T-helper 9 cell (primary cell): ENCODE results near the gene SIL1.
A peak's percentile ranks its signal among the peaks of the same experiment; 100 is the strongest.
"Not testable (repeated sequence)": the region's sequence is repeated elsewhere in the genome, so short reads cannot be mapped to it uniquely, and the experiment has no call there.

ENCODE experiments used
- DNase-seq: peaks from one replicate; pipeline ENCODE4 v3.0.0-alpha.2; 2020
- total RNA-seq, 2 donors: gene quantifications; one replicate each; lab custom pipeline; 2026; lab: John Stamatoyannopoulos, UW

SIL1 gene
- 10.6 to 13.8 reads per million in 2 donors for total RNA-seq

DNA sequence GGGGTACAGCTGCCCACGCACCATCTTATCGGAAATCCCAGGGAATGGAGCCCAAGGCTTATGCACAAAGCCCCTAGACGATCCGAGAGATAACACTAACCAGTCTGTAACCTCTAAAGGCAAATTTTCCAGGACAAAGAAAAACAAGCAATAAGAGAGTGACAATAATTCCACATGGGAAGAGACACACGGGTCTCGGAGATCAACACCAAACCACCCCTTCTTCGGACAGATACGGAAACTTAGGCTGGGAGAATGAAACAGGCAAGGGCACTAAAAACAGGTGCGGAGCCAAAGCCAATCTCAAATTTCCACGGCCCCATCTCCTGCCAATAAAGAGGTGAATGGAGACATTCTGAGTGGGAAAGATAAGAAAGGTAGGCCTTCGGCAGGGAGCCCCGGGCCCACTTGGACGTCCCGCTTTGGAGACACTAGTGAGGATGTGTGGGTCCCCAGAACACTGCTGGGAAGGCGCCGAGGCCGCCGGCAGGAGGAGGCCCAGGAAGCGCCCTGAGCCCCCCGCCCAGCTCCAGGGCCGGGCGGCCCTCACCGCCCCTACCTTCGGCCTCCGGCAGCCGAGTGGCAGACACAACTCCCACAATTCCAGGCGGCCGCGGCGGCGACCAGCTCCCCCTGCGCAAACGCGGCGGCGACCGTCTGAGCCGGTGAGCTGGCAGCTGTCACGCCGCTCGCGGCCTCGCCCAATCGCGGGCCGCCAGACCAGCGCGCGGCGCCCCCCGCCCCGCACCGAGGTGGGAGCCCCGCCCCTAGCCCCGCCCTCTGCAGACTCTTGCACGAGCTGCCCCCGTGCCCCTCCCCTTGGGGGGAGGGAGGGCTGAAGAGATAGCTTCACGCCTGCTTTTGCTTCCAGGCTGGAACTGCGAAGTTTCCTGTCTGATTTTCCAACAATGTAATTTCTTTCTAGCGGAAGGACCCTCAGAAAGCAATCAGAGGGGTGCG lies at the start of gene SIL1:
SIL1 (minus strand) TSS at position 659 of the 960 bp plus-strand sequence. CDS start 70,525 bp downstream, outside the sequence.
- DNase-seq, result peak; percentile 95

DNA sequence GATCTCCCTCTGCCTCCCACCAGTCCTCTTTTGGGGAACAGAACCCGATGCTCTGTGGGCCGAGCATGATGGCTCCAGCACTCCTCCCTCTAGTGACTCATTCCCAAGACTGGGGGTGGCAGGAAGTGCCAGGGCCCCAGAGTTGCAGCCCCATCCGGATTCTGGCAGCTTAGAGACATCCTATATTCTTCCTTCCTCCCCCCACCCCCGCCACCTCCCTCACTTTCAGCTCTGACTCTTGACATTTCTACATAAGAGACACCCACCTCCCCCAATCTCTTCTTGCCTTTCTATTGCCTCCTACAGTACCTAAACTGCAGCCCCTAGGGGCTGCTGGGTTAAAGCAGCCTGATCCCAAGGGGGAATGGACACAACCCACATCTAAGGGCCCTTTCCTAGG lies 48.2 kb upstream of the SIL1 start:
- no peak for DNase-seq

DNA sequence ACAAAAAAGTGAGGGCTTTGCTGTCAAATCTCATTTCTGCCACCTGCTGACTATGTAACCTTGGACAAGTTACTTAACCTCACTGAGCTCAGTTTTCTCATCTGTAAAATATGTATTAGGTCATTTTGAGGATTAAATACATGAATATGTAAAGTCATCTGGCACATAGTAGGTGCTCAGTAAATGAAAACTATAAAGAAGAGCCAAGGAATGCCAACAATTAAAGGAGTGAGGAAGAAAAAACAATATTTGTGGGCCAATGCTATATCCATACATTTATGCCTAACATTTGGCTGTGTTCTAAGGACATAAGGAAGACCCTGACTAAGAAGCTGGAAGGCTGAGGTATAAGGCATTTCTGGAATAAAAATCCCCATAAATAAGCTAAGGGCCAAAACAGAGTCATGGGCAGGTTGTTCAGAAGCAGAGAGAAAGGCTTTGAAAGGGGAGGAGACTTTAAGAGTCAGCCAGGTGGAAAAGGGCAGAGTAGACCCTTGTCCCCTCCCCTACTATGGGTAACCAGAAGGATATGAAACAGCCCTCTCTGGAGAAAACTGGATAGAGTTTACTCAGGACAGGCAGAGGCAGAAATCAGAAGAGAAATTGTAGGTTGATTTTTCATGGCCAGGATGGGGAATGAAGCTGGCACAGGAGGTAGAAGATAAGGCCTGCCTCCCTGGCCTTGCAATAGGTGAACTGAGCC lies 47.6 kb upstream of the SIL1 start:
- DNase-seq, result no peak

DNA sequence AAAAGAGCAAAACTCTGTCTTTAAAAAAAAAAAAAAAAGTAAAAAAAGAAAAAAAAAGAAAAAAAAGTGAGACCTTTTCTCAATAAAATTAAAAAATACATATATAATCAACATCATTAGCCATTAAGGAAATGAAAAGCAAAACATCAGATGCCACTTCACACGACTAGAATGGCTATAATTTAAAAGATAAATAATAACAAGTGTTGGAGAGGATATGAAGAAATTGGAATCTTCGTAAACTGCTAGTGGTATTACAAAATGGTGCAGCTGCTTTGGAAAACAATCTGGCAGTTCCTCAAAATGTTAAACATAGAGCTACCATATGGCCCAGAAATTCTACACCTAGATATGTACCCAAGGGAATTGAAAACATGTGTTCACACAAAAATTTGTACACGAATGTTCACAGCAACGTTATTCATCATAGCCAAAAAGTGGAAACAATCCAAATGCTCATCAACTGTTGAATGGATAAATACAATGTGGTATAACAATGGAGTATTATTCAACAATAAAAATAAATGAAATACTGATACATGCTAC lies 45.3 kb upstream of the SIL1 start:
- no peak for DNase-seq

DNA sequence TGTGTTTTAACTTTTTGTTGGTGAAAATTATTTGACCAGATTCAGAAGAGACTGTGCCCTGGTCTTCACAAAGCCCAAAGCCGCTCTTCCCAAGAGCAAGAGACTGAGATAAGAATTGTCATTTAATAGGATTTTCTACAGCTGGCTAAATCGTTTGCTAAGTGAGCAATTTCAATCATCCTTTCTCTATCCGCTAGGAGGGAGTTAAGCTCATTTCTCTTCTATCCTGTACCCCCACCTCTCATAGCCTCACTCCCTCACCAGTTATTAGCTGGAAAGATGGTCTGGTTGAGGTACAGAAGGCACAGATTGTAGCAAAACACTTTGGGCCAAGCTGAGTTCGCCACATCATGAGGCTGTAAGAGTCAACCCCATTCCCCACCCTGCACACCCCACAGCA lies 43.0 kb upstream of the SIL1 start:
- DNase-seq, result no peak

DNA sequence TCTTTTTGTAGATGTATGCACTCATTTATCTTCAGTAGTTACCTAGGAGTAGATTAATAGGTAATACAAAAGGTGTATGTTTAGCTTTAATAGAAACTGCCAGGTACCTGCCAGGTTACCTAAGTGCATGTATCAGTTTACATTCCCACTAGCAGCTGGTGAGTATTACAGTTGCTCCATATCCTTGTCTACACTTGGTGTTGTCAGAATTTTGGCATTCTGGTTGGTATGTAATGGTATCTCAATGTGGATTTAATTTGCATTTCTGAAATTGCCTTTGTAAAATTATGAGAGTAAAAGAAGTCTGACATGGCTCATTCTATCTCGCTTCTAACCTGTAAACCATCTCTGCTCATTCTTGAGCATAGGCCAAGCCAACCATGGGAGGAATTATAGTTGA lies 38.3 kb upstream of the SIL1 start:
- no peak for DNase-seq

DNA sequence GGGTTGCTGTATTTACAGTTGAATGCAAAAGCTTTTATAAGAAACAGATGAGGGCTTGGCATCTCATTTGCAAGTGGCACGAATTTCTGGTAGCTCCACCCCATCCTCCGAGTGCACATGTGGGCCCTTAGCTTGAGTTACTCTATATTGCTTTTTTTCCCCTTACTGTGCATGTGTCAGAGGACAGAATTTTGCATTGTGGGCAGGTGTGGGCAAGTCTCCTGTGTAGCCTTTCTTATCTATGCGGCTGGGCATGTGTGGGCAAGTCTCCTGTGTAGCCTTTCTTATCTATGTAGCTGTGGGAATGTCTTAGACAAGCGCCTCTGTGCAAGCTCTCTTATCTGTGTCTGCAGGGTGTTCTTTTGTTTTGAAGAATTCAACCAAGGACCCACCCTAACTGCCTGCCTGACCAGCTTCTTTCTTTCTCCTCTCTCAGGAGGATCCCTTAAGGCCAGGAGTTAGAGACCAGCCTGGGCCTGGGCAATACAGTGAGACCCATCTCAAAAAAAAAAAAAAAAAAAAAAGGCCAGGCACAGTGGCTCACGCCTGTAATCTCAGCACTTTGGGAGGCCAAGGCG lies 34.1 kb upstream of the SIL1 start:
- no peak for DNase-seq

DNA sequence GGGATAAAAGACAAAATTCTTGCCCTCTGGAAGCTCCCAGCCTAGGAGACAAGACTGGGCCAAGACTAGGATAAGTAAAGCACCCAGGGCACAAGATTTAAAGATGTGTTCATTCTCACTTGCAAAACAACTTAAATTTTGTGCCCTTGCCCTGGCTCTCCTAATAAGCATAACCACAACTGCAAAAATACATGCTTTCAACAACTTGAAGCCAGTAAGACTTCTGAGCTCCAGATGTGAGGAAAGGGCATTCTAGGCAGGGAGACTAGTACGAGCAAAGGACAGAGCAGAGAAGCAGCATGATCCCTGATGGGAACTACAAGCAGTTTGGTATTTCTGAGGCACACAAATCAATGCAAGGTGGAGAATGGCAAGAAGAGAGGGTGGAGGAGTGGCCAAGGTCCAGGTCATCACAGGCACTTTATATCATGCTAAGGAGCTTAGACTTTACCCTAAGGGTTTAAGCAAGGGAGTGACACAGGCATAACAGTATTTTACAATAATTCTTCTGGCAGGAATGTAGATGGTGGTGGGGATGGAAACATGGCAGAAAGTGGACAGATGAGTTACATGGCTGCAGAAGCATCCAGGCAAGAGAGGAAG lies 30.1 kb upstream of the SIL1 start:
- no peak for DNase-seq

DNA sequence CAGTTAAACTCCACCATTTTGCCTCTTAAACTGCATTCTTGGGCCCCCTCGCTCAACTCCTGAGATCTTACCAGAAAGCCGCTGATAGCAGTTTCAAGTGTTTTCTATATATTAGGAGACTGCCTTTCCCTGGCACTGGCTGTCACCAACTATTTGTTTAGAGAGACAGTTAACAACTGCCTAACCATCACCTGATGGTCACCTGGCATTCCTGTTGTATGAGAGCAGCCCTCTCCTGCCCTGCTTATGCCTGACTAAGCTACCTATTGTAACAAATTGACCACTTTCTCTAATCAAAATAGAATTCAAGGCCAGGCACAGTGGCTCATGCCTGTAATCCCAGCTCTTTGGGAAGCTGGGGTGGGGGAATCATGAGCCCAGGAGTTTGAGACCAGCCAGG lies 28.0 kb upstream of the SIL1 start:
- DNase-seq, result no peak

DNA sequence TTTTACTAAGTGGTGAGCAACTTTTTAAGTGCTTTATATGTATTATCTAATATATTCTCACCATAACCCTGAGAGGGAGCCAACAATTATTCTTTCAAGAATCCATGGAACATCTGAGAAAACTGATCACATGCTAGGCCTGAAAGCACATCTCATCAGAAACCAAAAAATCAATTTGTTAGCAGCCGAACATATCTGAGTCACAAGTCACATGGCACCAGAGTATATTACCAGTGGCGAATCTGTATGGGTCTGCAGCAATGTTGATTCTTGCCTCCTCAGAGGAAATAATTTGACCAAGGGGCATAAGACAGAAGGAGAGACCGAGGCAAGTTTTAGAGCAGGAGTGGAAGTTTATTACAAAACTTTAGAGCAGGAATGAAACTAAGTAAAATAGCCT lies 25.3 kb upstream of the SIL1 start:
- DNase-seq, result no peak

DNA sequence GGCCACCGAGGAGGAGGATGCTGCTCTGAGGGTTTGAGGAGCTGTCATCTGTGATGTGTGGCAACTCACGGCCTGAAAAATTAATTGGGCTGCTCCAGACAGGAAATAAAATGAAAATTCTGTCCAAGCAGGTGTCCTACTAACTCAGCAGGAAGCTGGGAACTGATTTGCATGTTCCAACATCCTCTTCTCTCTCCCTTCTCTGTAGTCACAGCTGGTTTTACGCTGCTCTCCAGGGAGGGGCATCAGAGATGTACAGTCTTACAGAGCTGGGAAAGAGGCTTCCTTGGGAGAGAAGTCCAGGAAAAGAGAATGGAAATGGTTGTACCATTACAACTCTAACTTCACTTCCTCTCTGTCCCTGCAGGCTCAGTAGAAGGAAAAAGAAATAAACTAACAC lies 24.2 kb upstream of the SIL1 start:
- no peak for DNase-seq

DNA sequence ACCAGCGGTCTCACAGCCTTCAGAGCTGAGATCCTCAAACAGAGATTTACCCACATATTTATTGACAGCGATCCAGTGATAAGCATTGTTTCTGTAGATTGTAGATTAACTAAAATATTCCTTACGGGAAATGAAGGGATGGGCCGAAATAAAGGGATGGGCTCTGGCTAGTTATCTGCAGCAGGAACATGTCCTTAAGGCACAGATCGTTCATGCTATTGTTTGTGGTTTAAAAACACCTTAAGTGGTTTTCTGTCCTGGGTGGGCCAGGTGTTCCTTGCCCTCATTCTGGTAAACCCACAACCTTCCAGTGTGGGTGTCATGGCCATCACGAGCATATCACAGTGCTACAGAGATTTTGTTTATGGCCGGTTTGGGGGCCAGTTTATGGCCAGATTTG lies 19.9 kb upstream of the SIL1 start:
- not testable (repeated sequence) for DNase-seq

DNA sequence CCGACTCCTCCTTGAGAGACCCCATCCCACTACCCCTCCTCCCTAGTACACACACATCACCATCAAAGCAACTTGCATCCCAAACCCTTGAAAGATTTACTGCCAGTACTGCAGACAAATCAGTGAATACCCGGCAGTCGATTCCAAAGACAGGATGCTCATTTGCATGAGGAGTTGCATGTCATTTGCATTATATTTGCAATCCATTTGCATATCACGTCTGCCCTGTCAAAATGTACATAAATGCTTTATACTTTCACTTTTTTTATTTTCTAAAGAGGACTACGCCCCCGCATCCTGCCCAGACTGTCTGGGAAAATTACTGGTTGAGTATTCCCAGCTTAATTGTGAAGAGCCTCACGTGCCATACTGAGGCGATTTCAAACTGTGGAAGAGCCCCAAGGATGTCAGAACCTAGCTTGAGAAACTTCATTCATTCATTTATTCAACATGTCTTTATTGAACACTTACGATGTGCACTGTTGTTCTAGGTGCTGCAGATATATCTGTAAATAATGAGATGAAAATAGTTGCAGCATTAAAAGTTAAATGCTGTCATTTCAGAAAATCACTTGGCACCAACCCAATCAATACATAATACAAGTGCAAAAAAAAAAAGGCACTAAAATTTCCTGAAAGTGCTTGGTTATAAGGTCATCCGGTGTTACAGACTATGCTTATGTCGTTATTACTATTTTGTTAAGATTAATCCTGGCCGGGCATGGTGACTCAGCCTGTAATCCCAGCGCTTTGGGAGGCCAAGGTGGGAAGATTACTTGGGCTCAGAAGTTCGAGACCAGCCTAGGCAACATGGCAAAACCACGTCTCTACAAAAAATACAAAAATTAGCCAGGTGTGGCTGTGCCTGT lies 17.2 kb upstream of the SIL1 start:
- DNase-seq, result no peak

DNA sequence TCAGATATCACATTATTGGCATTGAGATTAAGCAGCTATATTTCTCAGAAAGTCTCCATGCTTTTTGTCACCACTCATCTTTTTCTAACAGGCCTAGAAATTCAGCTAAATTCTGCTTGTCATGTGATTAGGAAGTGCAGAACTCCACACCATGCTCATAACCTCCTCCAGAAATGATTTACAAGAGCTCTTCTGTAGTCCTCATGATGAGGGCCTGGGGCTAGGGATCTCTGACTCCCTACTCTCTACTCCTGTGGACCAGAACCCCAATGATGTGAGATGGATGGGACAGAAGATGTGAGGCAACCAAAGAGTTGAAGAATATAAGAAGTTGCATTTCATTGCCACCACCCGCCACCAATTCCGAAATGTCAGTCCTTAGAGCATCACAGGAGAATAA lies 16.5 kb upstream of the SIL1 start:
- no peak for DNase-seq

DNA sequence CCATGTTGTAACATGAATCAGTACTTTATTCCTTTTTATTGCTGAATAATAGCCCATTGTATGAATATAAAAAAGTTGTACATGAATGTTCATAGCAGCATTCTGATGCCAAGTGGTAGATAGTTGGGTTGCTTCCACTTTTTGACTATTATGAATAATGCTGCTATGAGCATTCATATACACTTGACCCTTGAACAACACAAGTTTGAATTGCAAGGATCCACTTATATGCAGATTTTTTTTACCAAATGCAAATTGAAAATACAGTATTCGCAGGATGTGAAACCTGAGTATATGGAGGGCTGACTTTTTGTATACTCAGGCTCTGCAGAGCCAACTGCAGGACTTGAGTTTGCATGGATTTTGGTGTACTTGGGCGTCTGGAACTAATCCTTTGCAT lies 14.7 kb upstream of the SIL1 start:
- no peak for DNase-seq

DNA sequence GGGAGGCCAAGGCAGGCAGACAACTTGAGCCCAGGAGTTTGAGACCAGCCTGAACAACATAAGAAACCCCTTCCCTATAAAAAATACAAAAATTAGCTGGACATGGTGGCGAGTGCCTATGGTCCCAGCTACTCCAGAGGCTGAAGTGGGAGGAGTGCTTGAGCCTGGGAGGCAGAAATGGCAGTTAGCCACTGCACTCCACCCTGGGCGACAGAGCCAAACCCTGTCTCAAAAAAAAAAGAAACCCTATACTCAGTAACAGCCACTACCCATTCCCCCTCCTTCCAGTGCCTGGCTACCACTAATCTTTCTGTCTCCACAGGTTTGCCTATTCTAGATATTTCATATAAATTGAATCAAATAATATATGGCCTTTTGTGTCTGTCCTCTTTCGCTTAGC lies 14.3 kb upstream of the SIL1 start:
- no peak for DNase-seq

DNA sequence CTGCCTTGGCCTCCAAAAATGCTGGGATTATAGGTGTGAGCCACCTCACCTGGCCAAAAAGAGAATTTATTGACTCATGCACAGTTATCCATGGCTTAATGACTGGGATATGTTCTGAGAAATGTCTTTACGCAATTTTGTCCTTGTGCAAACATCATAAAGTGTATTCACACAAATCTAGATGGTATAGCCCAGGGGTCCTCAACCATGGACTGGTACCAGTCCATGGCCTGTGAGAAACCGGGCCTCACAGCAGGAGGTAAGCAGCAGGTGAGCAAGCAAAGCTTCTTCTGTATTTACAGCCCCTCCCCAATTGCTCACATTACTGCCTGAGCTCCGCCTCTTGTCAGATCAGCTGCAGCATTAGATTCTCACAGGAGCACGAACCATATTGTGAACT lies 12.4 kb upstream of the SIL1 start:
- no peak for DNase-seq

DNA sequence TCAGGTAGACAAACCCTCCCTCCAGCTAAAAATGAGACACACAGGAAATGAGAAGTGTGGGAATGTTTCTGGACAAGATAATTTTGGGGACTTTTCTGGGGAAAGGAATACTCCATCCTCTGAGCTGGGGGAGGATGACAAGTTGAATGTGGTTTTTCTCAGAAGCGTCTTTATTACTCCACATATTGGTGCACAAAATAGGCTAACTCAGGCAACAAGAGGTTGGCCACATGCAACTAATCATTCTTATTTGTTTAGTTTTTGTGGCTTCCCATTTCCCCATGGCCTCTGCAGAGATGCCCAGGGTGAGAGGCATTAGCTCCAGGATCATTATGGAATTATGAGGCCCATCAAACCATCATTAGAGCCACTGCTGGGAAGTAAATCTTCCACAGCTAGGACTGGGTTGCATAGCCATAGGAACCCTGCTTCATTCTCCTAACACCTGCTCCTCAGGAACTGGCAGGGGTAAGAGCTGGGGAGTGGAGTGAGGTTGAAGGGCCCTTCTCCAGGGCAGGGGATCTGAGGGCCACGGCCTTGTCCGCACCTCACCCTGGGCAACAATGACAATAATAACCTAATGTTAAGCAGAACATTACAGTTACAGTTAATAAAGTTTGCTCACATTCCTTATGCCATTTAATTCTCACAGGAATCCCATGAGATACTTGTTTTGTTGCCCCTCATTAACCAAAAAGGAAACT lies 9.3 kb upstream of the SIL1 start:
- DNase-seq, result no peak

DNA sequence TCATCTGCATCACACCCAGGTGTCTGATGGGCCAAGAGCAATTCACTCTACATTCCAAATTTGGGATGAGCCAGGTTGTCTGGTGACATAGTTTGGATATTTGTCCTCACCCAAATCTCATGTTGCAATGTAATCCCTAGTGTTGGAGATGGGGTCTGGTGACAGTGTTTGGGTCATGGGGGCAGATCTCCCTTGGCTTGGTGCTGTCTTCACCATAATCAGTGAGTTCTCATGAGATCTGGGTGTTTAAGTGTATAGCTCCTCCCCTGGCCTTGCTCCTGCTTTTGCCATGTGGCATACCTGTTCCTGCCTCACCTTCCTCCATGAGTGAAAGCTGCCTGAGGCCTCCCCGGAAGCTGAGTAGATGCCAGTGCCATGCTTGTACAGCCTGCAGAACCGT lies 7.4 kb upstream of the SIL1 start:
- no peak for DNase-seq

DNA sequence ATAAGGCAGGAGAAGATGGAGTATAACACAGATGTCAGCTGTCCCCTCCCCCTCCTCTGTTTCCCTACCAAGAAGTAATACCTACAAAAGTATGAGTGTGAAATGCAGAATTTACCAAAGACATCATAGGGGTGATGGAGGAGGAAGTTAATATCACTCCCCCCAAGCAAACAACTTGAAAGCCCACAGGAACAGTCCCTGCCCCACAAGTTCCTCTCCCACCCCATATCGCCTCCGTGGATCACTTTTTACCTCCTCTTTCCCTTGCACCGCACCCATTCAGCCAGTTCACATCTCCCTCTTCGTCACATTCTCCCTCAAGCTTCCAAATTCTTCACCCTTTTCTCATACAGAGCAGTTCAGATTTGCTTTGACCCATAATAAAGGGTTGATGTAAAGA lies 7.0 kb upstream of the SIL1 start:
- no peak for DNase-seq

DNA sequence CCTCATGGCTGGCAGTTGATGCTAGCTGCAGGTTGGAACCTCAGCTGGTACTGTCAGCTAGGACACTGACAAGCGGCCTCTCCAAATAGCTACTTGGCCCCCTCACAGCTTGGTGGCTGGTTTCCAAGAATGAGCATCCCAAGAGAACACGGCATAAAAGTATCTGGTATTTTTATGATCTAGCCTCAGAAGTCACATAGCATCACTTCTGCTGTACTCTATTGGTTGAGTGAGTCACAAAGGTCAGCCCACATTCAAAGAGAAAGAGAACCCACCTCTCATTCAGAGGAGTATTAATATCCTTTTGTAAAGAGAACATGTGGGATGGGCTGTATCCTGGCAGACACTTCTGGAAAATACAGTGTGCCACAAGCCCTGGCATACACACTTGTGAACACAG lies 6.0 kb upstream of the SIL1 start:
- no peak for DNase-seq
